Esophagus muscularis mucosa (tissue), 4 donors: ENCODE results near the gene QRICH2. TPM values are rescaled to one million over a fixed set of nuclear protein-coding genes. Genes with fewer than 3 reads are reported as not detected.

ENCODE experiments used
- DNase-seq: peaks from one replicate; pipeline ENCODE4 v3.0.0-alpha.2; 2017; ENCODE audit errors: extremely low spot score
- H3K27ac ChIP-seq, 4 donors: fragments of 200-600 bp; sonication (generic); replicated peaks in 1 of 4; 1 replicate in 3 of 4; 2 replicates in 1 of 4; pipeline ENCODE4 v1.5.1; 2016 to 2019; ENCODE audit warnings: mild to moderate bottlenecking in 1 of 4
- H3K27me3 ChIP-seq, 4 donors: fragments of 200-600 bp; sonication (generic); one replicate each; pipeline versions ENCODE4 v1.5.1 to v1.6.0; 2016 to 2019
- H3K36me3 ChIP-seq, 4 donors: fragments of 200-600 bp; sonication (generic); one replicate each; pipeline ENCODE4 v1.5.1; 2016 to 2019
- H3K4me1 ChIP-seq, 4 donors: fragments of 200-600 bp; sonication (generic); one replicate each; pipeline ENCODE4 v1.5.1; 2016 to 2019
- H3K4me3 ChIP-seq, 4 donors: fragments of 200-600 bp; sonication (generic); 1 replicate in 2 of 4; 2 replicates in 2 of 4; pipeline ENCODE4 v1.5.1; 2016 to 2019; ENCODE audit warnings: mild to moderate bottlenecking in 4 of 4, moderate library complexity in 1 of 4
- H3K9me3 ChIP-seq, 4 donors: fragments of 200-600 bp; sonication (generic); 1 replicate in 3 of 4; 2 replicates in 1 of 4; pipeline ENCODE4 v1.5.1; 2016 to 2019
- CTCF ChIP-seq, 3 experiments: fragments of 200-600 bp in 2 of 3; fragments of 450-650 bp in 1 of 3; sonication (generic) in 2 of 3; IDR thresholded peaks; one replicate each; pipeline ENCODE4 v1.5.1; 2017 to 2019; ENCODE audit warnings: antibody characterized with exemption in 3 of 3, mild to moderate bottlenecking in 2 of 3, moderate library complexity in 1 of 3
- EP300 ChIP-seq: sonication (generic); formaldehyde crosslinking; IDR thresholded peaks from one replicate; pipeline ENCODE4 v1.6.1; 2017; ENCODE audit warnings: antibody characterized with exemption
- POLR2A ChIP-seq: fragments of 450-650 bp; IDR thresholded peaks from one replicate; pipeline ENCODE4 v1.6.1; 2017; ENCODE audit warnings: antibody characterized with exemption, moderate library complexity, mild to moderate bottlenecking, low read depth
- POLR2AphosphoS5 ChIP-seq, 2 donors: sonication (generic); formaldehyde crosslinking; IDR thresholded peaks; one replicate each; pipeline ENCODE4 v1.6.1; 2017; ENCODE audit warnings: antibody characterized with exemption in 2 of 2
- WGBS: methylation state at CpG from one replicate; pipeline ENCODE4 v1.1.5; 2018; 5-methylcytosine and 5-hydroxymethylcytosine counted together
- intact Hi-C: fragments of 100-400 bp; cut with DNase I; formaldehyde crosslinking; loops from one replicate; pipeline ENCODE4 v1.15.1; 2023
- total RNA-seq, 4 donors: library from RNA; depleted of rRNA; stranded (reverse); fragments of >200 nt; gene quantifications; one replicate each; pipeline versions ENCODE4 v1.1.0 to v1.2.1, GENCODE V29; 2016

The QRICH2 gene
- total RNA-seq, 4 donors from 2014 or later = 1.7 to 2.6 (median 2.1) TPM

DNA sequence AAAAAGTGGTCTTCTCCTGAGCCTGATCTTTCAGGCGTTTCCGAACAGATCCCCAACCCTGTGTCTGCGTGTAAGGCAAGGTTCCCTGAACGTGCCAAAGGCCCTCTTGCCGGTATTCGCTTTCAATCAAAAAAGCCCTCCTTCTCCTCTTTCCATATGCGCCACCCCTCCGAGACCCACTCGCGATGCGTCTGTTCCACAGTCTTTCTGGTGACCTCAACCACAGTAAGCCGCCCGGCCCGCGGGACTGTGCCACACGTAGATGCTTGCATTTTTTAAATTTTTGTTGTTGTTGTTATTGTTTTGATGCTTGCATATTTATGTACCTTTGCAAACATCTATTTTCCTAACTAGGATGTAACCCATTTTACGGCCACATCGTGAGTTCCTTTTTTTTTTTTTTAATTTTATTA lies 46.2 kb upstream of the QRICH2 start:
- WGBS = 2% methylated on average over 18 of the region's 18 CpGs
- intact Hi-C loops = loop anchor here (5.0 kb wide), 1 partner anchor 33 kb away; no protein-coding TSS in a partner anchor
- H3K27ac ChIP-seq = peak overlapping the region; percentile 86 to 93 (median 90)

GRCh38 chr17:76353599-76354316 lies 45.7 kb upstream of the QRICH2 start, which contains the start of gene PRPSAP1:
TSS of gene PRPSAP1 (minus strand) at chr17:76353916. CDS start at chr17:76353703, 213 bp downstream.
- H3K4me3 ChIP-seq = peak within 1 kb of the TSS; percentile 94 to 99 (median 98)
- H3K27me3 ChIP-seq = no peaks in the 10 kb centered on the region
- DNase-seq = peak; percentile 95
- TF ChIP-seq POLR2A (peak; percentile 64), EP300 (no peak), POLR2AphosphoS5 (IDR thresholded peaks at IDR 0.05) (peak; percentile 83 to 87), CTCF (IDR thresholded peaks at IDR 0.05) (peak; percentile 45 to 56 (median 53))
- H3K27ac ChIP-seq = peak within 1 kb of the TSS; percentile 86 to 93 (median 90)
- H3K9me3 ChIP-seq = no peaks in the 10 kb centered on the region
- no peaks in the 10 kb centered on the region for H3K36me3 ChIP-seq
- 0% methylated on average over 11 of the region's 75 CpGs for WGBS
- intact Hi-C loops = loop anchor here (5.0 kb wide), 1 partner anchor 34 kb away; no protein-coding TSS in a partner anchor
- H3K4me1 ChIP-seq = peaks cover 17 to 30% (median 29%) of the 10 kb centered on the region in 4 donors

More for the DNA sequence above, 46.2 kb upstream of the QRICH2 start:
- DNase-seq = no peak
- peaks cover 17 to 30% (median 29%) of the 10 kb centered on the region in 4 donors for H3K4me1 ChIP-seq
- no peak for TF ChIP-seq POLR2A
- TF ChIP-seq POLR2AphosphoS5 (IDR thresholded peaks at IDR 0.05) = no peak
- TF ChIP-seq EP300 = no peak
- no peak for TF ChIP-seq CTCF (IDR thresholded peaks at IDR 0.05)
- no peaks in the 10 kb centered on the region for H3K27me3 ChIP-seq
- H3K9me3 ChIP-seq = no peaks in the 10 kb centered on the region
- no peaks in the 10 kb centered on the region for H3K36me3 ChIP-seq
- H3K4me3 ChIP-seq = peak overlapping the region; percentile 94 to 99 (median 98)

DNA sequence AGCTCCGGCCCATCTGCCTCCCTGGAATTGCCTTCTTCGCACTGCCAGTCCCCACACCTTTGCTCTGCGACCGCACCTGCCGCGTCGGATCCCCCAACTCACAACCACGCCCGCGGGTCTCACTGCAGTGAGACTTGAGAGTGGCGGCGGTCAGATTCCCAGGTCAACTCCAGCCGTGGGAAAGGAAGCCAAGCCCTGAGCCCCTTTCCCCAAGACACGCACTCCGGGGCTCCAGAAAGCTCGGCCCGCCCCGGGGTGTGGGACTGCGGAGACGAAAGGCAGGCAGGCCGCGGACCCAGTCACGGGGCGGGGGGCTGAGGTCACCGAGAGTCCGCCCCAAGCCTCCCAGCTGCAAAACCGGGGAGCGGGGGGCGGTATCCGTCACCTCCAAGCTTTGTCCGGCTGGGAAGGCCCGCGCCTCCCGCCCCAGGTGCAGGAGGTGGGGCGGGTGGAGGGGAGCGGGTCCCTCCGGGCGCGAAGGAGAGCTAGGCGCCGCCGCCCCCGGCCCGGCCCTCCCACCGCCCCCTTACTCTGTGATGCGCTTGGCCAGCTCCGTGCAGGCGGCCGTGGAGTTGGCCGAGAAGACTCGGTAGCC lies 45.0 kb upstream of the QRICH2 start:
- TF ChIP-seq EP300 (no peak), POLR2A (no peak), POLR2AphosphoS5 (IDR thresholded peaks at IDR 0.05) (no peak), CTCF (IDR thresholded peaks at IDR 0.05) (no peak)
- Histone ChIP-seq H3K27ac (peak overlapping the region; percentile 86 to 93 (median 90)), H3K36me3 (peaks cover 1 to 4% (median 2%) of the 10 kb centered on the region in 4 donors), H3K4me3 (peak overlapping the region; percentile 94 to 99 (median 98)), H3K4me1 (peaks cover 17 to 30% (median 29%) of the 10 kb centered on the region in 4 donors), H3K9me3 (no peaks in the 10 kb centered on the region), H3K27me3 (no peaks in the 10 kb centered on the region)
- 7% methylated on average over 10 of the region's 51 CpGs for WGBS
- DNase-seq = no peak
- intact Hi-C loops = loop anchor here (5.0 kb wide), 1 partner anchor 34 kb away; no protein-coding TSS in a partner anchor

- WGBS = 71% methylated on average over 9 of the region's 9 CpGs
- peaks cover 13 to 19% (median 16%) of the 10 kb centered on the region in 4 donors for H3K36me3 ChIP-seq
- H3K27ac ChIP-seq = no peak overlapping the region
- no peaks in the 10 kb centered on the region for H3K27me3 ChIP-seq
- no peak for TF ChIP-seq EP300
- no peak for TF ChIP-seq POLR2A
- no peak for TF ChIP-seq POLR2AphosphoS5 (IDR thresholded peaks at IDR 0.05)
- no peak for TF ChIP-seq CTCF (IDR thresholded peaks at IDR 0.05)
- no peaks in the 10 kb centered on the region for H3K9me3 ChIP-seq
- H3K4me1 ChIP-seq = peaks cover 17 to 30% (median 29%) of the 10 kb centered on the region in 4 donors
- no peak overlapping the region for H3K4me3 ChIP-seq
- DNase-seq = no peak
- intact Hi-C loops = loop anchor here (5.0 kb wide), 1 partner anchor 36 kb away; no protein-coding TSS in a partner anchor
Observed at GRCh38 chr17:76351526-76352071, 43.5 kb upstream of the QRICH2 start.
